Testis (tissue), 3 donors: ENCODE measurements around the gene FBLN1. TPM values are rescaled to one million over a fixed set of nuclear protein-coding genes. Genes with fewer than 3 reads are reported as not detected.

Experiments used
- DNase-seq: peaks from one replicate; pipeline ENCODE4 v3.0.0-alpha.2; 2019
- H3K27ac ChIP-seq, 2 donors: fragments of 200-600 bp; sonication (generic); one replicate each; pipeline ENCODE4 v1.5.1; 2019
- H3K27me3 ChIP-seq: fragments of 200-600 bp; sonication (generic); one replicate; pipeline ENCODE4 v1.5.1; 2019
- H3K36me3 ChIP-seq: fragments of 200-600 bp; sonication (generic); one replicate; pipeline ENCODE4 v1.5.1; 2017; ENCODE audit warnings: low read depth; ENCODE audit errors: missing control alignments
- H3K4me1 ChIP-seq: fragments of 200-600 bp; sonication (generic); one replicate; pipeline ENCODE4 v1.5.1; 2019
- H3K4me3 ChIP-seq, 2 donors: fragments of 200-600 bp; sonication (generic); one replicate each; pipeline ENCODE4 v1.5.1; 2017 to 2019
- H3K9me3 ChIP-seq: fragments of 200-600 bp; sonication (generic); one replicate; pipeline ENCODE4 v1.5.1; 2017
- POLR2A ChIP-seq: fragments of 450-650 bp; IDR thresholded peaks from one replicate; pipeline ENCODE4 v1.6.1; 2017; ENCODE audit warnings: antibody characterized with exemption, mild to moderate bottlenecking, moderate library complexity
- WGBS, 2 donors: methylation state at CpG; one replicate each; pipeline ENCODE4 v1.1.5; 2018; 5-methylcytosine and 5-hydroxymethylcytosine counted together
- intact Hi-C: fragments of 100-400 bp; cut with DNase I; formaldehyde crosslinking; loops from one replicate; pipeline ENCODE4 v1.15.1; 2023; ENCODE audit warnings: low total_unique reads
- polyA plus RNA-seq: library from polyadenylated mRNA; stranded (reverse); fragments of 350-450 nt; fragmentation: Illumina TruSeq; extraction: RNeasy Lipid Tissue Mini Kit (QIAGEN cat#74804); gene quantifications from one replicate; pipeline ENCODE4 v1.2.3, GENCODE V29; 2014; ENCODE audit warnings: low read depth, low replicate concordance; ENCODE audit not compliant: insufficient read depth
- total RNA-seq, 2 donors: library from RNA; depleted of rRNA; stranded (reverse); fragments of >200 nt; gene quantifications; one replicate each; pipeline ENCODE4 v1.2.3, GENCODE V29; 2016
- TF ChIP-seq, protein P1 (sequence below), 3 experiments: fragments of 450-650 bp in 2 of 3; fragments of 200-600 bp in 1 of 3; sonication (generic) in 1 of 3; IDR thresholded peaks; one replicate each; pipeline ENCODE4 v1.5.1; 2016 to 2019; ENCODE audit warnings: antibody characterized with exemption in 3 of 3, mild to moderate bottlenecking in 2 of 3, moderate library complexity in 1 of 3

FBLN1 gene
- total and polyA plus RNA-seq, 3 donors from 2014 or later: 32.4 to 154 (median 42.2) TPM

DNA sequence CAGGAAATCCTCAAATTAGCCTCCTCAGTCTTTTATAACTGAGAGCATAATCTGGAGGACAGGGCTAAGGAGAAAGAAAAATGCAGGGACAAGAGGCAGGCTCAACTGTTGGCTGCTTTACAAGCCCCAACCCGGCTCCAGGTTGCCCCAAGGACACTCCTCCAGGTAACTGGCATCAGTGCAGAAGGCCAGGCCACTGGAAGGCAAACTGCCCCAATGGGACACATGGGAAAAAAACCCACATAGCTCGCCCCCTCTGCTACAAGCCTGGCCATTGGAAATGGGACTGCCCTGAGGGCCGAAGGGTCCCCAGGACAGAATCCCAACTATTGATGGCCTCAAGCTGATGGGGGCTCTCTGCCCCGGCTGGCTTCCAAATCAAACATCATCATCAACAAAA is 17.9 kb upstream of the FBLN1 start:
- Histone ChIP-seq H3K4me1 (no peaks in the 10 kb centered on the region), H3K36me3 (no peaks in the 10 kb centered on the region), H3K27ac (no peak overlapping the region), H3K4me3 (no peak overlapping the region), H3K9me3 (no peaks in the 10 kb centered on the region), H3K27me3 (no peaks in the 10 kb centered on the region)
- intact Hi-C loops: no loop called here
- DNase-seq: no peak
- TF ChIP-seq, protein P1, sequence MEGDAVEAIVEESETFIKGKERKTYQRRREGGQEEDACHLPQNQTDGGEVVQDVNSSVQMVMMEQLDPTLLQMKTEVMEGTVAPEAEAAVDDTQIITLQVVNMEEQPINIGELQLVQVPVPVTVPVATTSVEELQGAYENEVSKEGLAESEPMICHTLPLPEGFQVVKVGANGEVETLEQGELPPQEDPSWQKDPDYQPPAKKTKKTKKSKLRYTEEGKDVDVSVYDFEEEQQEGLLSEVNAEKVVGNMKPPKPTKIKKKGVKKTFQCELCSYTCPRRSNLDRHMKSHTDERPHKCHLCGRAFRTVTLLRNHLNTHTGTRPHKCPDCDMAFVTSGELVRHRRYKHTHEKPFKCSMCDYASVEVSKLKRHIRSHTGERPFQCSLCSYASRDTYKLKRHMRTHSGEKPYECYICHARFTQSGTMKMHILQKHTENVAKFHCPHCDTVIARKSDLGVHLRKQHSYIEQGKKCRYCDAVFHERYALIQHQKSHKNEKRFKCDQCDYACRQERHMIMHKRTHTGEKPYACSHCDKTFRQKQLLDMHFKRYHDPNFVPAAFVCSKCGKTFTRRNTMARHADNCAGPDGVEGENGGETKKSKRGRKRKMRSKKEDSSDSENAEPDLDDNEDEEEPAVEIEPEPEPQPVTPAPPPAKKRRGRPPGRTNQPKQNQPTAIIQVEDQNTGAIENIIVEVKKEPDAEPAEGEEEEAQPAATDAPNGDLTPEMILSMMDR (IDR thresholded peaks at IDR 0.05): no peak
- no peak for TF ChIP-seq POLR2A
- WGBS, 2 donors: 78 to 87% methylated on average over 4 of the region's 4 CpGs

GRCh38 chr22:45485261-45485660 is 17.4 kb upstream of the FBLN1 start:
- H3K27ac ChIP-seq: no peak overlapping the region

DNA sequence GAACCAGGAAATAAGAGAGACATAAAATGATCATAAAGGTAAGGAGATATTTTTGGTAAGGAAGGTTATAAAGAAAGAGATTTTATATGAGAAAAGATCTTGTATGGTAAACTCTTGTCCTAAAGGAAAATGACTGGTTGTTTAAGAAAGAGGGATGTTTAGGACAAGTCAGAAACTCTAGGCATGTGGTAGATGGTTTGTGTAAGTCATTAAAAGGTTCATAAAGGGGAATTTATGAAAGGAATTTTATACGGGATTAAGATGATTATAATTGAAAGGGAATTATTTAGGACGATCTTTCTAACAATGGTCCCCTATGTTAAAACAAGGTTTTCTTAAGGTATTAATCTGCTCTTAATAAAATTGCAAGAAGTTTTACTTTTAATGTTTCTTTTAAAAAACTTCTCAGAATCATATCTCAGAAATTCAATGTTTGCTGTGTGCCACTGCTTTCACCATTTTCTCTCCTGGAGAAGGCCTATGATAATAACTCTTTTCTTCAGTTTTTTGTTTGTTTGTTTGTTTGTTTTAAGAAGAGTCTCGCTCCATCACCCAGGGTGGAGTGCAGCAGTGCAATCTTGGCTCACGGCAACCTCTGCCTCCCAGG is 13.8 kb upstream of the FBLN1 start:
- Histone ChIP-seq H3K36me3 (no peaks in the 10 kb centered on the region), H3K27me3 (no peaks in the 10 kb centered on the region), H3K4me3 (no peak overlapping the region), H3K4me1 (no peaks in the 10 kb centered on the region), H3K9me3 (no peaks in the 10 kb centered on the region), H3K27ac (no peak overlapping the region)
- 88 to 89% methylated on average over 4 of the region's 4 CpGs for WGBS, 2 donors
- TF ChIP-seq POLR2A: no peak
- TF ChIP-seq, protein P1 (IDR thresholded peaks at IDR 0.05): no peak
- intact Hi-C loops: no loop called here
- no peak for DNase-seq

More at GRCh38 chr22:45485261-45485660, 17.4 kb upstream of the FBLN1 start:
- H3K9me3 ChIP-seq: no peaks in the 10 kb centered on the region
- H3K4me1 ChIP-seq: no peaks in the 10 kb centered on the region
- no peaks in the 10 kb centered on the region for H3K36me3 ChIP-seq
- 71 to 89% methylated on average over 4 of the region's 4 CpGs for WGBS, 2 donors
- TF ChIP-seq POLR2A: no peak
- TF ChIP-seq, protein P1 (IDR thresholded peaks at IDR 0.05): no peak
- no peak overlapping the region for H3K4me3 ChIP-seq
- DNase-seq: no peak
- intact Hi-C loops: no loop called here
- no peaks in the 10 kb centered on the region for H3K27me3 ChIP-seq

- H3K27me3 ChIP-seq: no peaks in the 10 kb centered on the region
- no peaks in the 10 kb centered on the region for H3K9me3 ChIP-seq
- H3K4me1 ChIP-seq: no peaks in the 10 kb centered on the region
- TF ChIP-seq POLR2A: no peak
- TF ChIP-seq, protein P1 (IDR thresholded peaks at IDR 0.05): no peak
- H3K36me3 ChIP-seq: no peaks in the 10 kb centered on the region
- DNase-seq: no peak
- intact Hi-C loops: no loop called here
- H3K27ac ChIP-seq: no peak overlapping the region
- 64 to 67% methylated on average over 3 of the region's 3 CpGs for WGBS, 2 donors
- no peak overlapping the region for H3K4me3 ChIP-seq
Measured at GRCh38 chr22:45490836-45491235, 11.8 kb upstream of the FBLN1 start.

- intact Hi-C loops: no loop called here
- H3K27ac ChIP-seq: no peak overlapping the region
- H3K27me3 ChIP-seq: no peaks in the 10 kb centered on the region
- H3K4me3 ChIP-seq: no peak overlapping the region
- no peak for TF ChIP-seq POLR2A
- TF ChIP-seq, protein P1 (IDR thresholded peaks at IDR 0.05): no peak
- WGBS, 2 donors: 95 to 96% methylated on average over 8 of the region's 8 CpGs
- H3K4me1 ChIP-seq: no peaks in the 10 kb centered on the region
- H3K36me3 ChIP-seq: no peaks in the 10 kb centered on the region
- no peak for DNase-seq
- H3K9me3 ChIP-seq: no peaks in the 10 kb centered on the region
Measured at GRCh38 chr22:45491841-45492240, 10.8 kb upstream of the FBLN1 start.
